HG03159 (cell line): ENCODE data around the gene TMPRSS4.
"Not testable (repeated sequence)": the region's sequence is repeated elsewhere in the genome, so short reads cannot be mapped to it uniquely, and the experiment has no call there.

ENCODE experiments used
- ATAC-seq: cut with Tn5 transposase; IDR thresholded peaks from one replicate; pipeline ENCODE4 v1.9.1; 2021; ENCODE audit warnings: mild to moderate bottlenecking, moderate library complexity; ENCODE audit not compliant: unreplicated experiment

The TMPRSS4 gene

GRCh38 chr11:118055966-118056365, 20.9 kb upstream of the TMPRSS4 start:
- no peak for ATAC-seq

DNA sequence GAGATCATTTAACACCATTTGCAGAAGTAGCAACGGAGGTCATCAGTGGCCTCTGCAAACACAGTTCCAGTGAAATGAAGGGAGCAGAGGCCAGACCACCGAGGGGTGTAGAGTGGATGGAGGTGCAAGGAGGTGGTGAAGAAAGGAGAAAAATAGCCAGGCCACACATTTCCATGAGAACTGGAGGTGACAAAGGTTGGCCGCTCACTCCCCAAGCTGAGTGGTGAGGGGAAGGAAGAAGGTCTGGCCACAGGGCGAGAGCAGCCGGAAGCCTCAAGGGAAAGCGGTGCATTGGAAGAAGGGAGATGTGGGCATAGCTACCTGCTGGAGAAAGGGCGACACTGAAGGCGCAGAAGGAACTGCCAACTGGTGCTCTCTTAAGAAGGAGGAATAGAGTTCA, 20.1 kb upstream of the TMPRSS4 start:
- ATAC-seq, result no peak

- no peak for ATAC-seq
Observed at GRCh38 chr11:118057251-118058145, 19.4 kb upstream of the TMPRSS4 start.

DNA sequence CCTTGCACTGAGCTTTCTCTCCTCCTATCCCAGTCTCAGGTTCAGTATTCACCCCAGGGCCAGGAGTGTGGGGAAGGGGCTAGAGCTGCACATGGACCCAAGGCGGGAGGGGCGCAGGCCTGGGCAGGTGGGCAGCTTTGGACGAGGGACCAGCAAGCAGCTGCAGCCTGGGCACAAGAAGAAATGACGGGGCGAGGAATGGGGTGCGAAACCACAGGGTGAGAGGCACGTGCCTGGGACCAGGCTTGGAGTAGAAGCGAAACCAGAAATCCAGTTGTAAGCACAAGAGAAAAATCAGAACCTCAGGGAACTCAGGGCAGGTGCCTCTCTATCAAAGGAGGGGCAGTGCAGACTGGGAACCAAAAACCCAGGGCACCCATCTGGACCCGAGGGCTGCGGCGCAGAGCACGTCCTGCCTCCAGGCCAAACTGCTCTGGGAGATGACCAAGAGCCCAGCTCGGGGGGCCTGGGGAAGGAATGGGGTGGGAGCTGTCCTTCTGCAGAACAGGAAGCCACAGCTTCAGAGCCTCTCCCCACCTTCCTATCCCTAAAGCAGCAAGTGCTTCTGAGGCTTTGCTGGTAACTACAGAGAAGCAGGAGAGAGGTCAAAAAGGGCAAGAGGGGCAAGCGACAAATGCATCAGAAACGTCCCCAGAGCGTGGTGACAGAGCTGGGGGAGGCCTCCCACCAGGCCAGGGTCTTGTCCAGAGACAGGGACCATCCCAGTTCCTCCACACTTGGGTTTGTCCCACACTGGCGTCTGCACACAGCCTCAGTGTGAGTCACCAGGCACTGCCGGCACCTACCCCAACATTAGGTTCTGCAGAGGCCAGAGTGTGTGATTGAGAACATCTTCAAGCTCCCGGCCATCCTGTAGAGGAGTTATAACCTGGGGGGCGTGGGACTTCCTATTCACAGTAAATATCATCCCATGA, 18.3 kb upstream of the TMPRSS4 start:
- no peak for ATAC-seq

DNA sequence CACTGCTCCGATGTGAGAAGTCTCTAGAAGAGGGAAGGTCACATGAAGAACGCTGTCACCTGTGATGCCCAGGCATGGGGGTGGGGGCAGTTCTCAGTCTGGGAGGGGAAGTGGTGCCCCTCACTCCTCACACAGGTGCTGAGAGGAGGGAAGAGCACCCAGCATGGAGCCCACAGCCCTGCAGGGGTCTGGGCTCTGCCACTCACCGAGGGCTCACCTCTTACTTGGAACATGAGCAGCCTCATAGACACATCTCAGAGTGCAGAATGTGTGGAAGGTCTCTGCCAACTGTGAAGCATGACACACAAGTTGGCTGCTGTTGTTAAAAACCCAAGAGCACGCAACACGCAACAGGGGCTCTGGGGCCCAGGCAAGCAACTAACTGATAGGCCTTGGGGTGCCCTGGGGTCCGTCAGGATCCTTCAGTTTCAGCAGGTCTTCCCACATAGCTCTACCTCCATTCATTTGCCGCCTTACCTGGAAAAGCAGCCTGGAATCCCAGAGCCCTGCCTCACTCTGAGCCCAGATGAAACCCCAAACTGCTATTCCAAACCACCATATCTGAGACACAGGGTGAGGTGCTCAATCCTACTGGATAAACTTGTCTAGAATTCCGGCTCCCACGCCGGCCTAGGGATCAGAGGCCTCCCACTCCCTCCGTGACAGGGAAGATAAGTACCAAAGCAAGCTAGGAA, 17.5 kb upstream of the TMPRSS4 start:
- no peak for ATAC-seq

GRCh38 chr11:118060081-118060661, 16.7 kb upstream of the TMPRSS4 start:
- ATAC-seq, result no peak

DNA sequence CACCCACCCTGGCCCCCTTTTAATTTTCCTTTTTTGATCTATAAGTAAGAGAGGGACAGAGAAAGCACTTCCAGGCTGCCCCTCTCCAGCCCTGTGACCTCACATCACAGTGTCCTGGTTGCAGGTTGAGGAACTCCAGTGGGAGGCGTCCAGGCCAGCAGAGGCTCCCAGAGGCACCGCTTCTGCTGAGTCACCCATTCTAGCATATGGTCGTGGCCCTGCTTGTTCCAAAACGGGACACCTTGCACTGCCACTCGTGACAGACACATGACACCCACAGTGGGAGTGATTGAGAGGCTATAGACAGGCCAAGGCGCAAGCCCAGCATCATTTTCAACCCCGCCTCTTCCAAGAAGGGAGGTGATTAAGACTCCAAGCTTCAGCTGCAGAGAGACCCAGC, 16.0 kb upstream of the TMPRSS4 start:
- ATAC-seq, result no peak

DNA sequence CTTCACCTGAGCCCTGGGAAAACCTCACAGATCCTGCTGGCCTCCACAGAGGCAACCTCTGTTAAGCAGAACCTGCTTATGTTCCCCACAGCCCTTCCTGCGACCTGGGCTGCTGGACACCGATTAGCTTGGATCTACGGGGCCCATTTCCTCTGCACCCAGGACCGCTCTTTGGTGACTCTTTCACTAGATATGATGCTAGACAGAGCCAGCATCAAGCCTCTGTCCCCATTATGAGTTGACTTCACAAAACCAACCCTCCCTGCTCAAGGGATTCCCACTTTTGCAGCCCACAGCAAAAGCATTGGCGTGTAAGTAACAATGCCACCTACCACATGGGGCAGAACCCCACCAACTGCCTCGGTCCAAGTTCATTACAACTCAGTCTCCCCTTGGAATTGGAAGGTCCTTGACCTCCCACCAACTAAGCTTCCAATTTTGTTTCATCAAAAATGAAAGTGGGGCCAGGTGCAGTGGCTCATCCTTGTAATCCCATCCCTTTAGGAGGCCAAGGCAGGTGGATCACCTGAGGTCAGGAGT, 15.2 kb upstream of the TMPRSS4 start:
- ATAC-seq, result no peak

DNA sequence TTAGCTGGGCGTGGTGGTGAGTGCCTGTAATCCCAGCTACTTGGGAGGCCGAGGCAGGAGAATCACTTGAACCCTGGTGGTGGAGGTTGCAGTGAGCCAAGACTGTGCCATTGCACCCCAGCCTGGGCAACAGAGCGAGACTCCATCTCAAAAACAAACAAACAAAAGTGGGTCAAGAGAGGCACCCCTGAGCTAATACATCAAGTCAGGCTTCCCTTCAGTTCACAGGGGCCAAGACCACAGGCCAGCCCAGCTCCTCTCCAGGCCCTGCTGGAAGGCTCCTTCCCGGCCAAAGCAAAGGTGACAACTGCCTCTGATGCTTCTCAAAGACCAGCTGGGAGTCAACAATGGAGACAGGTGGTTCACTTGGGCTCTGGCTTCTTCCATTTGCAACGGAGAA, 14.7 kb upstream of the TMPRSS4 start:
- not testable (repeated sequence) for ATAC-seq

- ATAC-seq, result not testable (repeated sequence)
Observed at GRCh38 chr11:118062631-118063030, 14.2 kb upstream of the TMPRSS4 start.

- no peak for ATAC-seq
Observed at GRCh38 chr11:118064956-118065355, 11.9 kb upstream of the TMPRSS4 start.

DNA sequence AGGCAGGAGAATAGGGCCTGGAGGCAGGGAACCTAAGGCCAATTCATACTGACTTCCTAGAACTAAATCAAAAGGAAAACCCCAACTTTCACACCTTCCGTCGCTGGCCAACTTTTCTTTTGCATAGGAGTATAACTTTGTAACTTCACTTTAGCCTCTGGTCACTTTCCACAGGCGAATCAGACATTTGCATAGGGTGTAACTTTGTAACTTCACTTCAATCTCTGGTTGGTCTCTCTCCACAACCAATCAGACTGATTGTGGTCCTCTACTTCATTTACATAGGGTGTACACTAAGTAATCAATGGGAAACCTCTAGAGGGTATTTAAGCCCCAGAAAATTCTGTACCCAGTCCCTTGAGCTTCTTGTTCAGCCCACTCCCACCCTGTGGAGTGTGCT, 11.5 kb upstream of the TMPRSS4 start:
- no peak for ATAC-seq

DNA sequence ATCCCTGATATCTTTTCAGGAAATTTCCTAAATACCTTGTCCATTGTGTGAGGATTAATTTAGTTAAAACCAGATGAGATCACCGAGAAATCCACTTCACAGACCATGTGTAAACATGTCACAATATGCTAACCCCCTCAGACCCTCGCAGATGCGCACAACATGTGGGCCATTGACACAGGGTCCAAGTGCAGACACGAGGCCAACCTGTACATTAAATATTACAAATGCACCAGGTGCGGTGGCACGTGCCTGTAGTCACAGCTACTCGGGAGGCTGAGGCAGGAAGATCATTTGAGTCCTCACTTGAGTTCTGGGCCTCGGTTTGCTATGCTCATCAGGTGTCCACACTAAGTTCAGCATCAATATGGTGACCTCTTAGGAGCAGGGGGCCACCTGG, 9.9 kb upstream of the TMPRSS4 start:
- ATAC-seq, result no peak

DNA sequence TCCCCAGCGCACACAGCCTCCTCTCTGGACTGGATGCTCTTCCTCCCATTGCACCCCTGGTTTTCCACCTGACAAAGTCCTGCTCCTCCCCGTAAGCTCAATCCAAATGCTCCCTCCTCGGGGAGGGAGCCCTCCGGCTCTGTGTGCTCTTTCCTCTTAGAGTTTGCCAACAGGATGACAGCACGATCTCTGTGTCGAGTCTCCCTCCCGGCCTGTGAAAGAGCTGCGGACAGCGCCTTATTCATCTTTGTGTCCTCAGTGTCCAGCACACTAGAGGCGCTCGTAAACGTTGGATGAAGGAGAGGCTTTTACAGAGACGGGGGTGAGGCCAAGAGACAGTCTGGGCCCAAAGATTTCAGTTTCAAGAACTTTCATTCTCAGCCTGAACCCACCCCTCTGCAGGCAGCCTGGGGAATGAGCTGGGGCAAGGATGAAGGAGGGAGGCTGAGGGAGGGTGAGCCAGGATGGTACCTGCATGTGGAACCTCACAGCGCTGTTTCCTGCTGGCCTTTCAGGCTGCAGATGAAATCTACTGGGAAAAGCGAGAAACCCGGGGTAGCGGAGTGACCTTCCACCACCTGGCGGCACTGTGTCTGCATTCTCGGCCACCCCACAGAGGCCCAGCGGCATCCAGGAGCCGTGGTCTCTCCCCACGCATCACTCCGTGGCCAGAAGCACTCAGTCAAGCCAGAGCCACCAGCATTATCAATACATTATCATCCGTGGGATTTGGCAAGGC, 8.5 kb upstream of the TMPRSS4 start:
- no peak for ATAC-seq

GRCh38 chr11:118068945-118069612, 7.8 kb upstream of the TMPRSS4 start:
- ATAC-seq, result no peak

DNA sequence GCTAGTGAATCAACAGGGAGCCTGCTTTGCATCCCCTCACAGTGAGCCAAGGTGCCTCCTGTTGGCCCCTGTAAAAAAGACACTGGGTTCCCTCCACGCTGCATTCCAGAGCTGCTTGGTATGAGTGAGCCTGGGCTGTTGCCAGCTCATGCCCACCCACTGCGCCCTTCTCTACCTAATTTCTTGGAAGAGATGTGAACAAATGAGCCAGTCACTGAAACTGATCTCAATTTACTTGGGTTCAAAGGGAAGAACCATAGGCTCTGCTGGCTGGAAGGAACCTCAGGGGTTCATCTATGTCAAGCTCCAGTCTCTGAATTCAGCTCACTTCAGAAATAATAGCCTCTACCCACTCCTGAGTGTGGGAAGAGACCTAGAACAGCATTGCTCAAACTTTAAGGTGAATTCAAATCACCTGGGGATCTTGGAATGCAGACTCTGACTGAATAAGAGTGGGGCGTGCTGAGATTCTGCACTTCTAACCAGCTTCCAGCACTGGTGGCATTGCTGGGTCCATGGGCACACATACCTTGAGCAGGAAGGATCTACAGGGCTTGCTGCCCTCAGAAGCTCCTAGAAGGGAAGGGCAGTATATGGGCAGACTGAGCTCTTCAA, 5.4 kb upstream of the TMPRSS4 start:
- no peak for ATAC-seq

DNA sequence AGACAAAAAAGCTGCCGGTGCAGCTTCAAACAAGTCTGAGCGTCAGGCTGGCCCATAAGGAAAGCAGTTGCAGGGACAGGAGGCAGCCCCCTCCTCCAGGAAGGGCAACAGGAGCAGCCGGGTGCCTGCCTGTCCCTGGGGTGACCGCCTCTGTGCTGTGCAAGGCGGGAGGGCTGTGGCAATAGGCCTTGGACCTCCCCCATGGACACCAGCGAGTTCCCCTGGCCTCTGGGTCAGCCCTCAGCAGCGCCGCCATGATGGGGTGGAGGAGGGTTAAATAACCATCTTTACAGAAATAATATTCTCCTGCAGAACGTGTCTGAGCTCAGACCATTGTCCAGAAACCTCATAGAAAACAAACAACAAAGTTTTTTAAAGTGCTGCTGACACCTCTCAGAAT, 3.3 kb upstream of the TMPRSS4 start:
- no peak for ATAC-seq

GRCh38 chr11:118074091-118074685, 2.7 kb upstream of the TMPRSS4 start:
- ATAC-seq, result no peak
